RKO (cell line): ENCODE data around the gene SRSF3.
"Not testable (repeated sequence)": the region's sequence is repeated elsewhere in the genome, so short reads cannot be mapped to it uniquely, and the experiment has no call there.

ENCODE experiments used
- DNase-seq: peaks from one replicate; pipeline ENCODE4 v3.0.0-alpha.2; 2016; ENCODE audit warnings: low spot score

The SRSF3 gene

GRCh38 chr6:36649701-36650484 lies 55.7 kb downstream of the SRSF3 start:
- DNase-seq = no peak

GRCh38 chr6:36650848-36651478 lies 56.8 kb downstream of the SRSF3 start:
- DNase-seq = no peak

GRCh38 chr6:36651659-36652379 lies 57.7 kb downstream of the SRSF3 start:
- no peak for DNase-seq

GRCh38 chr6:36654469-36654868 lies 60.3 kb downstream of the SRSF3 start:
- not testable (repeated sequence) for DNase-seq
